ENCODE measurements around the gene HCK.

Gene HCK

GRCh38 chr20:32009564-32009963, 42.5 kb upstream of the HCK start:
- H3K4me3 ChIP-seq (ENCODE audit: low read length) = no peak overlapping the region
- H2AFZ ChIP-seq (ENCODE audit: low read length) = no peak overlapping the region
- H3K4me1 ChIP-seq (ENCODE audit: low read length) = no peaks in the 10 kb centered on the region
- no peak overlapping the region for H3K27ac ChIP-seq (ENCODE audit: low read length)
- H3K9me2 ChIP-seq (replicated peaks; ENCODE audit: insufficient read depth, low read length) = no peaks in the 10 kb centered on the region
- no peak overlapping the region for H3K9ac ChIP-seq (ENCODE audit: low read length)
- no peak overlapping the region for H3K4me2 ChIP-seq (ENCODE audit: low read depth, low read length)
- H3F3A ChIP-seq (ENCODE audit: insufficient read depth, low read length) = no peaks in the 10 kb centered on the region
- peaks cover 84% of the 10 kb centered on the region for H3K27me3 ChIP-seq (replicated peaks; ENCODE audit: insufficient read depth, low read length)
- DNase-seq = no peak
- H3K79me2 ChIP-seq (ENCODE audit: low read length) = no peaks in the 10 kb centered on the region
- no peaks in the 10 kb centered on the region for H3K9me3 ChIP-seq (replicated peaks; ENCODE audit: insufficient read depth, low read length)
- no peaks in the 10 kb centered on the region for H3K36me3 ChIP-seq (replicated peaks; ENCODE audit: insufficient read depth, low read length)
- TF ChIP-seq EZH2phosphoT487 (IDR thresholded peaks at IDR 0.05; ENCODE audit: low read length) (no peak), EZH2 (optimal IDR thresholded peaks at IDR 0.05; ENCODE audit: low read depth, low read length) (no peak)
- TF ChIP-seq, protein P1, sequence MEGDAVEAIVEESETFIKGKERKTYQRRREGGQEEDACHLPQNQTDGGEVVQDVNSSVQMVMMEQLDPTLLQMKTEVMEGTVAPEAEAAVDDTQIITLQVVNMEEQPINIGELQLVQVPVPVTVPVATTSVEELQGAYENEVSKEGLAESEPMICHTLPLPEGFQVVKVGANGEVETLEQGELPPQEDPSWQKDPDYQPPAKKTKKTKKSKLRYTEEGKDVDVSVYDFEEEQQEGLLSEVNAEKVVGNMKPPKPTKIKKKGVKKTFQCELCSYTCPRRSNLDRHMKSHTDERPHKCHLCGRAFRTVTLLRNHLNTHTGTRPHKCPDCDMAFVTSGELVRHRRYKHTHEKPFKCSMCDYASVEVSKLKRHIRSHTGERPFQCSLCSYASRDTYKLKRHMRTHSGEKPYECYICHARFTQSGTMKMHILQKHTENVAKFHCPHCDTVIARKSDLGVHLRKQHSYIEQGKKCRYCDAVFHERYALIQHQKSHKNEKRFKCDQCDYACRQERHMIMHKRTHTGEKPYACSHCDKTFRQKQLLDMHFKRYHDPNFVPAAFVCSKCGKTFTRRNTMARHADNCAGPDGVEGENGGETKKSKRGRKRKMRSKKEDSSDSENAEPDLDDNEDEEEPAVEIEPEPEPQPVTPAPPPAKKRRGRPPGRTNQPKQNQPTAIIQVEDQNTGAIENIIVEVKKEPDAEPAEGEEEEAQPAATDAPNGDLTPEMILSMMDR (IDR thresholded peaks at IDR 0.05; ENCODE audit: low read length) = no peak
- H4K20me1 ChIP-seq (ENCODE audit: insufficient read depth, low read length) = no peaks in the 10 kb centered on the region

DNA sequence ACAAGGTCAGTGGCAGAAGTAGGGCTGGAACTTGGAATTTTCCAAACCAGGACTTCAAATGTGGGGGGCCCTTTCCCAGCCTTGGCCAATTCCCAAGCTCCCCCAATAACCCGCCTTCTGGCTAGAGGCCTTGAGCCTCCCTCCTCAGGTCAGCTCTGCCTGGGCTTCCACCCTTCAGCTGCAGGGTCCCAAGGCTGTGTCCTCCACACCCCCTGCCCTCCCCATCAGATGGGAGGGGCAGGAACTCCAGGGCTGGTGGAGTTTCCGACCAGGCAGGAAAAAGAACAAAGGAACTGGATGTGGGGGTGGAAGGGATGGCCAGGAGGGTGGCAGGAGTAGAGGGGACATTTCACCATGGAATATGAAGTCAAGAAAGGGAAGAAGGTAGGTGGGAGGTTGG, 41.9 kb upstream of the HCK start, which contains the start of gene CCM2L:
CCM2L (plus strand) TSS at position 338 of the 400 bp plus-strand sequence; CDS start at position 355, 17 bp downstream.
- H3K9ac ChIP-seq (ENCODE audit: low read length) = no peak within 1 kb of the TSS
- H3K9me2 ChIP-seq (replicated peaks; ENCODE audit: insufficient read depth, low read length) = no peaks in the 10 kb centered on the region
- no peak within 1 kb of the TSS for H2AFZ ChIP-seq (ENCODE audit: low read length)
- H3F3A ChIP-seq (ENCODE audit: insufficient read depth, low read length) = no peaks in the 10 kb centered on the region
- H4K20me1 ChIP-seq (ENCODE audit: insufficient read depth, low read length) = no peaks in the 10 kb centered on the region
- no peak within 1 kb of the TSS for H3K4me3 ChIP-seq (ENCODE audit: low read length)
- no peak for DNase-seq
- no peaks in the 10 kb centered on the region for H3K79me2 ChIP-seq (ENCODE audit: low read length)
- no peaks in the 10 kb centered on the region for H3K4me1 ChIP-seq (ENCODE audit: low read length)
- no peak within 1 kb of the TSS for H3K27ac ChIP-seq (ENCODE audit: low read length)
- TF ChIP-seq EZH2phosphoT487 (IDR thresholded peaks at IDR 0.05; ENCODE audit: low read length) (no peak), EZH2 (optimal IDR thresholded peaks at IDR 0.05; ENCODE audit: low read depth, low read length) (no peak)
- TF ChIP-seq, protein P1 (IDR thresholded peaks at IDR 0.05; ENCODE audit: low read length) = no peak
- H3K4me2 ChIP-seq (ENCODE audit: low read depth, low read length) = no peak within 1 kb of the TSS
- H3K27me3 ChIP-seq (replicated peaks; ENCODE audit: insufficient read depth, low read length) = peaks cover 84% of the 10 kb centered on the region
- no peaks in the 10 kb centered on the region for H3K9me3 ChIP-seq (replicated peaks; ENCODE audit: insufficient read depth, low read length)
- no peaks in the 10 kb centered on the region for H3K36me3 ChIP-seq (replicated peaks; ENCODE audit: insufficient read depth, low read length)

DNA sequence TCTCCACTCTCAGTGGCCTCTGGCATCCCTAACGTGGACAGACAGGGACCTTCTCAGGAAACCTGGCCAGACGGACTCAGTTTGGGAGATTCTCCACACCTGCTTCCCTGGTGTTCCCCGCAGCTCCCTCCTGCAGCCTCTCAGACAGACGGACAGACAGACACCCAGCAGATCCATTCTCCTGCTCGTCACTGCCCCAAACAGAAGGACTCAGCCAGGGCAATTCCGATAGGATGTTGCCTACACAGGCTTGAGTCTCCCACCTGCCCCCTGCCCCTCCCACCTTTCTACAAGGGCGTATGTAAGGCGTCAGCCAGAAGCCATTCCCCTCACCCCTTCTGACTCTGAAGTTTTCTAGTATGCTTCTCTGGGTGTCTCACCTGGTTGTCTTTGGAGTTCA, 41.4 kb upstream of the HCK start:
- H3K27me3 ChIP-seq (replicated peaks; ENCODE audit: insufficient read depth, low read length) = peaks cover 84% of the 10 kb centered on the region
- no peaks in the 10 kb centered on the region for H3K9me2 ChIP-seq (replicated peaks; ENCODE audit: insufficient read depth, low read length)
- no peak overlapping the region for H3K4me2 ChIP-seq (ENCODE audit: low read depth, low read length)
- H3K9me3 ChIP-seq (replicated peaks; ENCODE audit: insufficient read depth, low read length) = no peaks in the 10 kb centered on the region
- H3K27ac ChIP-seq (ENCODE audit: low read length) = no peak overlapping the region
- no peaks in the 10 kb centered on the region for H3K36me3 ChIP-seq (replicated peaks; ENCODE audit: insufficient read depth, low read length)
- no peak for DNase-seq
- no peak overlapping the region for H2AFZ ChIP-seq (ENCODE audit: low read length)
- H3K9ac ChIP-seq (ENCODE audit: low read length) = no peak overlapping the region
- no peaks in the 10 kb centered on the region for H3K79me2 ChIP-seq (ENCODE audit: low read length)
- H4K20me1 ChIP-seq (ENCODE audit: insufficient read depth, low read length) = no peaks in the 10 kb centered on the region
- H3K4me1 ChIP-seq (ENCODE audit: low read length) = no peaks in the 10 kb centered on the region
- no peak for TF ChIP-seq EZH2 (optimal IDR thresholded peaks at IDR 0.05; ENCODE audit: low read depth, low read length)
- no peak for TF ChIP-seq EZH2phosphoT487 (IDR thresholded peaks at IDR 0.05; ENCODE audit: low read length)
- TF ChIP-seq, protein P1 (IDR thresholded peaks at IDR 0.05; ENCODE audit: low read length) = no peak
- H3K4me3 ChIP-seq (ENCODE audit: low read length) = no peak overlapping the region
- no peaks in the 10 kb centered on the region for H3F3A ChIP-seq (ENCODE audit: insufficient read depth, low read length)
